D341Med (cell line): Measurements from ENCODE around the gene FAHD1.

Experiments
- DNase-seq: peaks from one replicate; pipeline ENCODE4 v3.0.0; 2012; ENCODE audit warnings: low spot score

FAHD1 gene

GRCh38 chr16:1817276-1817589 is 9.8 kb upstream of the FAHD1 start:
- DNase-seq = no peak

- DNase-seq = no peak
Observed at GRCh38 chr16:1817716-1818115, 9.3 kb upstream of the FAHD1 start.

DNA sequence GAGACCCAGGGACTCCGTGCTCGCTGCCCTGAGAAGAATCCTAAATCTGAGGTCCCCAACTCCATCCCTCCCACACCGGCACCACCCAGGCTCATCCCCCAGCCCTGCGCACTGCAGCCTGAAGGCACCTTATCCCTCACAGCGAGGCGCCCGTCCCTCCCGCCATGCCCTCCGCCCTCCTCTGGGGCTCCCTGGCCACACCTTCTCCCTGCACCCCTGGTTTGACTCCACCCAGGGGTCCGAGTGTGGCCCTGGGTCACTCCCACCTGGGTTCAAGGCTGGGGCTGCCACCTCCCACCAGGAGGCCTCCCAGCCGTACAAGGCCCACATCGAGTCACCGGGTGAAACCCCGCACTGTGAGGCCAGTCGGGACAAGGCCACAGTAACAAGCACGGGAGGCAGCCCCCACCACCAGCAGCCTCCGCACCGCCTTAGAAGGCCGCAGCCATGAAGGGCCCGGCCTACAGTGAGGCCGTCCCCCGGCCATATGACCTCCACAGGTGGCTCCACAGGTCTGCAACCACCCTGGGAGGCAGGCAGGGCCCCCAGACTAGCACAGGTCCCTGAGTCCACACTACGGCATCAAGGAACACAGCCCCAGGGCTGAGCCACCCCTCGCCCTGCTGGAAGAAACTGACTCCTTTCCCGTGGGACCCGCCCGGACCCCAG is 8.7 kb upstream of the FAHD1 start:
- no peak for DNase-seq

GRCh38 chr16:1818873-1819525 is 8.0 kb upstream of the FAHD1 start:
- DNase-seq = no peak

GRCh38 chr16:1819611-1820010 is 7.4 kb upstream of the FAHD1 start:
- DNase-seq = no peak

GRCh38 chr16:1820096-1820945 is 6.7 kb upstream of the FAHD1 start:
- DNase-seq = no peak

DNA sequence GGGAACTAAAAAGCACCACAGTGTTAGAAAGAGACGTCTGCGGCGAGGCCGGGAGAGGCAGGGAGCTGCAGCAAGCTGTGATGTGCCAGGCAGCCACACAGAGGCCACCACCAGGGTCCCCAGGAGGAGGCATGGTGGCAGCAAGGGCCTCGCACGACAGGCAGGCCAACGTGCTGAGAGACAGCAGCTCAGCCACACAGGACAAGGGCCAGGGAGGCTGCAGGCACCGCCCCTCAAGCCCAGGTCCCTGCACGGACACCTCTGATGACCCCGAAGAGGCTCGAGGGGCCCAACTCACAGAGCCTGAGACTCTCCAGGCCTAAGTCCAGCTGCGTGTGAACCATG is 6.1 kb upstream of the FAHD1 start:
- no peak for DNase-seq

GRCh38 chr16:1821861-1822611 is 5.0 kb upstream of the FAHD1 start:
- DNase-seq = no peak

GRCh38 chr16:1822801-1823200 is 4.2 kb upstream of the FAHD1 start:
- DNase-seq = no peak

DNA sequence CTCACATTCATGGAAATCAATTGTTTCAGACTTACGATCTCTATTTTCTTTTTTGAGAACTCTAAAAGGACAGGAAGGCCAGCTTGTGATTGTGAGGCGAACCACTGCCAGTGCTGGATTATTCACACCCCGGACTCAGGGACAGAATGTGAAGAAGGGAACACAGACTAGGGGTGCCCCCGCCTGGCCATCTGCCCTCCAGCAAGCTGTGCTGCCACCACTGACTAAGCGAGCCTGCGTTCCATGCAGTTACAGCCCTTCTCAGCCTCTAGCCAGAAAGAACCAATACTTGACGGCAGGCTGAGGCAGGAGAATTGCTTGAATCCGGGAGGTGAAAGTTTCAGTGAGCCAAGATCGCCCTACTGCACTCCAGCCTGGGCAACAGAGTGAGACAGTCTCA is 3.2 kb upstream of the FAHD1 start:
- peak; percentile 64 for DNase-seq

- no peak for DNase-seq
Observed at GRCh38 chr16:1825381-1825863, 1.6 kb upstream of the FAHD1 start.

DNA sequence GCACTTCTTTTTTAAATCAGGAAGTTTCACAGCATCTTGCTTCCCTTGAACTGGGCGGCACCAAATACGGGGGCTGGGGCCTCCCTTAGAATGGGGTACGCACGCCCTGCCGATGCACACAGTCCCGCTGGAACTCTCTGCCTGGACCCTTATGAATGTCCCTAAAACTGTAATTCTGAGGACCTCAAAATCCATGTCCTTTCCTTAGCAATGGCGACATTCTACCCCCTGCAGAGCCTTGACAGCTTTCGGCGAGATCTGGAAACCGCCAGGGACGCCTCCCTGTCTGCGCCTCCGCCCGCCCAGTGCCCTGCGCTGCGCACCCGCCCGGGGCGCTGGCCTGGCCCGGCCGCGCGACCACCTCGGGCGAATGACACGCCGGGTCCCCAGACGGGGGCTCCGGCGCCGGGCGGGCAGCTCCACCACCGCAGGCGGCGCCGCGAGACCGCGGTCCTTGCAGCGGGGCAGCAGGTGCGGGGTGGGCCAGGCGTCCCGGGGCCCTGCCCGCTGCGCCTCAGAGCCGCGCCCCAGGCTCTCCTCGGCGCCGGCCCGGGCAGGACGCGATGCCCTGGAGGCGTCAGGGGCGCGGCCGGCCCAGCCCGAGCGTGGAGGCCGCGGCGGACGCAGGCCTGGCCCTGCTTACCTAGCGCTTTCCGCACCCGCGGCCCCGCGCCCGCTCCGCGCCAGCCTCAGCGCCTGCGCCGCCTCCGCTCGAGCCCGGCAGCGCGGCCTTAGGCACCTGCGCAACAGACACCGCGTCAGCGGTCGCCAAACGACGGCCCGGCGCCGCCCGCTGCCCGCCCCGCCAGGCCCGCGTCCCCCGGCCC is 929 bp upstream of the FAHD1 start:
- no peak for DNase-seq

GRCh38 chr16:1828645-1829410 is 1.8 kb downstream of the FAHD1 start:
- DNase-seq = no peak

DNA sequence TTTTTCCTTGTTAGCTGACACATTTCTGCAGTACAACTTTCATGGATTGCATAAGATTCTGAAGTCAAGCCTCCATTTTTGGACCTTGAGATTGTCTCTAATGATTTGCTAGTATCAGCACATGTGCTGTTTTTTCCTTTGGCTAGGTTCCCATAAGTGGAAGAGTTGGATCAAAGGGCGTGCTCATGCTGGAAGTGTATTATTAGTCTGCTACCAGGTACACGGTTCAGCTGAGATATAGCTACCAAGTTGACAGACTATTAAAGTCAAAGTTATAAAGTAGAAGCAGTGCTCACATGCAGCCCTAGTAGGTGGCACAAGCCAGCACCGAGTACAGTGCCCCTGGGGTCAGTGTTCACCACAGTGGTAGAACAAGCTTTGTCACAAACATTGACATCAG is 3.2 kb downstream of the FAHD1 start:
- DNase-seq = no peak

DNA sequence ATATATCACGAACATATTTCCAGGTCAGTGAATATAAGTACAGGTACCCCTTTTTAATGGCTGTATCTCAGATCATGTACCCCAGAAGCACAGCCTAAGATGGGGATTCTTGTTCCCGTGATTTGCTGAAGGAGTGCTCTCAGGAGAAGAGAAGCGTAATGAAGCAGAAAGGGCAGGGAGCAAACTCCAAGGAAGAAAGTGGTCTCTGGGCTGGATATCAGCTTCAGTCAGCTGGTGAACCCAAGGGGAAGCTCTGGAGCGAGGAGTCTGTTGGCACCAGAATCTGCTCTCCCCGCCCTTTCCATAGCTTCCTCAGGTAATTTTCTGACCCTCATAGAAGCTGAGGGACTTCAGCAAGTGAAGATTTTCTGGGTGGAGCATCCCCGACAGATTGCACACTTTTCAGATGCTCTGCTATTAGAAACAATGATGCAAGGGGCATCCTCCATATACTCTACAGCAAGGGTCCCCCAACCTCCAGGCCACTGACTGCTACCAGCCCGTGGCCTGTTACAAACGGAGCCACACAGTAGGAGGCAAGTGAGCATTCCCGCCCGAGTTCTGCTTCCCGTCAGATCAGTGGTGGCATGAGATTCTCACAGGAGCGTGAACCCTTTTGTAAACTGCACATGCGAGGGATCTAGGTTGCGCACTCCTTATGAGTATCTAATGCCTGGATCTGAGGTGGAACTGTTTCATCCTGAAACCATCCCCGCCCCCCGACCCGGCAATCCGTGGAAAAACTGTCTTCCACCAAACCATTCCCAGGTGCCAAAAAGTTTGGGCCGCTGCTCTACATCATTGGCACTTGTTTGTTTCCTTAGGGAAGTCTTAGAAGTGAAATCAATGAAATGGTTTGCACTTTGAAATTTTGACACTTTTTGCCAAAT is 4.4 kb downstream of the FAHD1 start:
- no peak for DNase-seq

DNA sequence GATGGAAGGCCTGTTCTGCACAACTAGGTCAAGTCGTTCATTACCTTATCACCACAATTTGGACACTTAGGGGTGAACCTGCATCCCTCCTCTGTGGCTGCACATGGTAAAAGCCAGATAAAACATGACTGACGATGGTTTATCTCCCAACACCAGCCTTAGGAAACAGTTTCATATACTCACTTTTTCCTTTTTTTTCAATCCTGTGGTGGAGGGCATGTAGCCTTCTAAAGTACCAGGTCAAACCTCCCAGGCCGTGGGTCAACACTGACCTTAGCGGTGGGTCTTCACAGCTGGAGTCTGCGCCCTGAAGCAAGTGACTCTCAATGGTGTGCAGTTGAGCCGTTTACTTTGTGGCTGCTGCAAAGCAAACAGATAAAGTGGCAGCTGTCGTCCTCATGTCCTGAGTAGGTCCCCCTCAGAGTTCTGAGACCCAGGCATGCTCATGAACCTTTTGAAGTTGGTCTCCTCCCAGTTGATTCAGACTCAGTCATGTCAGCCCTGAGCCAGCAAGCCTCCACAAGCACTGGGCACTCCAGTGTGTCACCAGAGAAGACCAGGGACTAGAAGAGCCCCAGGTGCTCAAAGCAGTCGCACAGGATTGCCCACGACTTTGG is 5.9 kb downstream of the FAHD1 start:
- DNase-seq = no peak

DNA sequence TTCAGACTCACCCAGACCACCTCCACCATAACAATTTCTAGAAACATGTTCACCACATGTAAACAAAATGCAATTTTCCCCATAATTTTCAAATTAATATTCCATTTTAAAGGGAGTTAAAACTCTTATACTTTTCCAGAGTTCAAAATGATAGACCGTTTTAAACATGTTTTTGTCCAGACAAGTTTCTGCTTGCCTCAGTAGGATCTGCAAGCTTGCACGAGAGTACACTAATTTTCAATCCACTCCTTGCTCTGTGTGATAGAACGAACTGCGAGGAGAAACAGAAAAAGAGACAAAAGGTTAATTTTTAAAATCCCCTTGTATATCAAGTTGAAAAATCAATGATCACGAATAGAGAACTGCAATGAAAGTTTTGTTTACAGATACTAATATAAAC is 7.1 kb downstream of the FAHD1 start:
- DNase-seq = no peak

- DNase-seq = no peak
Observed at GRCh38 chr16:1839554-1839953, 12.5 kb downstream of the FAHD1 start.

- DNase-seq = no peak
Observed at GRCh38 chr16:1845985-1846384, 19.0 kb downstream of the FAHD1 start.
